ENCODE measurements around the gene MTIF2. TPM values are rescaled to one million over a fixed set of nuclear protein-coding genes. Genes with fewer than 3 reads are reported as not detected.

The MTIF2 gene
- total and polyA plus RNA-seq, 9 of the 15 experiments (the other 6 are each of a cell fraction or from before 2014, with no cell fraction given) = 58.7 to 143 (median 105) TPM

- TF ChIP-seq MYNN (IDR thresholded peaks at IDR 0.05) = peak; percentile 67; the same call in 1 of the 2 replicates
- no peak for TF ChIP-seq MYNN (CRISPR knock-in tag; IDR thresholded peaks at IDR 0.05)
- TF ChIP-seq KLF6 (CRISPR knock-in tag; IDR thresholded peaks at IDR 0.05; ENCODE audit: borderline replicate concordance) = no peak
- peak; percentile 36; the same call in 1 of the 2 replicates for TF ChIP-seq ZBTB7A (IDR thresholded peaks at IDR 0.05; ENCODE audit: borderline replicate concordance, control insufficient read depth, low read depth, low read length)
- TF ChIP-seq NR2F6 (CRISPR knock-in tag; IDR thresholded peaks at IDR 0.05) = no peak
- TF ChIP-seq BRD9 (IDR thresholded peaks at IDR 0.05; ENCODE audit: low read depth, partially characterized antibody) = peak; percentile 98
- TF ChIP-seq RFX7 (CRISPR knock-in tag; IDR thresholded peaks at IDR 0.05) = no peak
- no peak for TF ChIP-seq DLX4 (CRISPR knock-in tag; IDR thresholded peaks at IDR 0.05)
- no peak for TF ChIP-seq ZBTB2 (IDR thresholded peaks at IDR 0.05)
- no peak for TF ChIP-seq MTF1 (CRISPR knock-in tag; IDR thresholded peaks at IDR 0.05; ENCODE audit: borderline replicate concordance)
- peak; percentile 43; the same call in 1 of the 2 replicates for TF ChIP-seq KAT8 (IDR thresholded peaks at IDR 0.05; ENCODE audit: low read depth)
- TF ChIP-seq NFE2L1 (tag; IDR thresholded peaks at IDR 0.05; ENCODE audit: borderline replicate concordance, low read depth) = no peak
- peak; percentile 57 to 64 for TF ChIP-seq NRF1 (conservative IDR thresholded peaks at IDR 0.05 in 1 of 2, IDR thresholded peaks at IDR 0.05 in 1 of 2)
- no peak for TF ChIP-seq PBX2 (CRISPR knock-in tag; IDR thresholded peaks at IDR 0.05; ENCODE audit: low read depth)
- no peak; the same call in 1 of the 2 replicates for TF ChIP-seq PBX2 (tag; conservative IDR thresholded peaks at IDR 0.05; ENCODE audit: low read depth)
- no peak for TF ChIP-seq ZNF217 (CRISPR knock-in tag; IDR thresholded peaks at IDR 0.05)
- no peak for TF ChIP-seq ZNF354B (CRISPR knock-in tag; IDR thresholded peaks at IDR 0.05)
- TF ChIP-seq ETS1 (conservative IDR thresholded peaks at IDR 0.05; ENCODE audit: control insufficient read depth, low read depth, low read length) = peak; percentile 75; the same call in 1 of the 2 replicates
- TF ChIP-seq USF2 (CRISPR knock-in tag; IDR thresholded peaks at IDR 0.05) = no peak
- peak in 1 of 2 experiments; percentile 98; a peak in 2 of 4 replicates for TF ChIP-seq KDM4B (IDR thresholded peaks at IDR 0.05; ENCODE audit: borderline replicate concordance in 2 of 2, low read depth in 1 of 2)
- TF ChIP-seq HCFC1 (IDR thresholded peaks at IDR 0.05; ENCODE audit: low read depth, low read length) = peak; percentile 92
- TF ChIP-seq MCM2 (IDR thresholded peaks at IDR 0.05; ENCODE audit: low read depth) = no peak
Measured at GRCh38 chr2:55268907-55269644, at the start of gene MTIF2 (continued).
